H9 (cell line): Measurements from ENCODE around the gene GAS6. TPM values are rescaled to one million over a fixed set of nuclear protein-coding genes. Genes with fewer than 3 reads are reported as not detected.

ENCODE experiments used
- DNase-seq: peaks from one replicate; pipeline ENCODE4 v3.0.0-alpha.2; 2017
- H2AFZ ChIP-seq: one replicate; pipeline ENCODE4 v1.6.1; 2013; ENCODE audit warnings: mild to moderate bottlenecking, low read length, control low read depth, moderate library complexity
- H2AK5ac ChIP-seq: 2 replicates; pipeline ENCODE4 v1.6.1; 2013; ENCODE audit warnings: low read length, control low read depth, mixed read lengths; ENCODE audit not compliant: insufficient read length
- H2BK120ac ChIP-seq: one replicate; pipeline ENCODE4 v1.6.1; 2013; ENCODE audit warnings: low read depth, mild to moderate bottlenecking, low read length, control low read depth, inconsistent platforms; ENCODE audit not compliant: poor library complexity, severe bottlenecking
- H2BK12ac ChIP-seq: 2 replicates; pipeline ENCODE4 v1.6.1; 2013; ENCODE audit warnings: low read length, control low read depth, mixed read lengths, low read depth; ENCODE audit not compliant: insufficient read length
- H2BK15ac ChIP-seq: 2 replicates; pipeline ENCODE4 v1.6.1; 2013; ENCODE audit warnings: low read depth, low read length, control low read depth
- H2BK20ac ChIP-seq: one replicate; pipeline ENCODE4 v1.6.1; 2013; ENCODE audit warnings: low read depth, mild to moderate bottlenecking, low read length, control low read depth, inconsistent platforms; ENCODE audit not compliant: poor library complexity, severe bottlenecking
- H2BK5ac ChIP-seq: 2 replicates; pipeline ENCODE4 v1.6.1; 2013; ENCODE audit warnings: low read length, control low read depth, mixed read lengths; ENCODE audit not compliant: insufficient read length
- H3K14ac ChIP-seq: 2 replicates; pipeline ENCODE4 v1.6.1; 2013; ENCODE audit warnings: low read length, control low read depth; ENCODE audit not compliant: insufficient read depth
- H3K18ac ChIP-seq: 2 replicates; pipeline ENCODE4 v1.6.1; 2013; ENCODE audit warnings: low read depth, mild to moderate bottlenecking, mixed read lengths, low read length, control low read depth; ENCODE audit not compliant: insufficient read length
- H3K23ac ChIP-seq: 2 replicates; pipeline ENCODE4 v1.6.1; 2013; ENCODE audit warnings: low read length, control low read depth, mixed read lengths, low read depth; ENCODE audit not compliant: insufficient read length
- H3K23me2 ChIP-seq: 2 replicates; pipeline ENCODE4 v1.6.1; 2013; ENCODE audit warnings: low read depth, mild to moderate bottlenecking, mixed read lengths, low read length, control low read depth; ENCODE audit not compliant: insufficient read length, poor library complexity, severe bottlenecking
- H3K27ac ChIP-seq: 2 replicates; pipeline ENCODE4 v1.5.1; 2013; ENCODE audit warnings: low read length, control low read depth, mixed read lengths, low read depth; ENCODE audit not compliant: insufficient read length
- H3K27me3 ChIP-seq: 2 replicates; pipeline ENCODE4 v1.6.1; 2013; ENCODE audit warnings: low read length, control low read depth, inconsistent platforms; ENCODE audit not compliant: insufficient read depth
- H3K4ac ChIP-seq: 2 replicates; pipeline ENCODE4 v1.6.1; 2013; ENCODE audit warnings: low read depth, mild to moderate bottlenecking, control low read depth, inconsistent platforms, low read length, moderate library complexity
- H3K4me1 ChIP-seq: 2 replicates; pipeline ENCODE4 v1.6.1; 2013; ENCODE audit warnings: low read length, control low read depth, inconsistent platforms; ENCODE audit not compliant: insufficient read depth
- H3K4me2 ChIP-seq: 2 replicates; pipeline ENCODE4 v1.6.1; 2013; ENCODE audit warnings: low read length, control low read depth, mixed read lengths; ENCODE audit not compliant: insufficient read length, insufficient read depth
- H3K56ac ChIP-seq: 2 replicates; pipeline ENCODE4 v1.6.1; 2013; ENCODE audit warnings: low read depth, mild to moderate bottlenecking, mixed read lengths, low read length, control low read depth; ENCODE audit not compliant: insufficient read length
- H3K79me1 ChIP-seq: 2 replicates; pipeline ENCODE4 v1.6.1; 2013; ENCODE audit warnings: low read depth, mild to moderate bottlenecking, moderate library complexity, low read length, control low read depth, inconsistent platforms; ENCODE audit not compliant: insufficient read depth, poor library complexity, severe bottlenecking
- H3K79me2 ChIP-seq: 2 replicates; pipeline ENCODE4 v1.6.1; 2013; ENCODE audit warnings: low read length, control low read depth, inconsistent platforms; ENCODE audit not compliant: insufficient read depth
- H3K9ac ChIP-seq: 2 replicates; pipeline ENCODE4 v1.6.1; 2013; ENCODE audit warnings: low read length, control low read depth, mixed read lengths; ENCODE audit not compliant: insufficient read length; ENCODE audit errors: extremely low read depth
- H3K9me3 ChIP-seq: one replicate; pipeline ENCODE4 v1.6.1; 2013; ENCODE audit warnings: low read depth, low read length, inconsistent platforms; ENCODE audit not compliant: control insufficient read depth
- H3T11ph ChIP-seq: one replicate; pipeline ENCODE4 v1.6.1; 2013; ENCODE audit warnings: mild to moderate bottlenecking, low read length, control low read depth, inconsistent platforms
- H4K20me1 ChIP-seq: one replicate; pipeline ENCODE4 v1.6.1; 2013; ENCODE audit not compliant: control insufficient read depth, insufficient read length, insufficient read depth
- H4K5ac ChIP-seq: 2 replicates; pipeline ENCODE4 v1.6.1; 2013; ENCODE audit warnings: low read depth, mild to moderate bottlenecking, mixed read lengths, low read length, control low read depth; ENCODE audit not compliant: insufficient read length
- H4K8ac ChIP-seq: replicated peaks from 2 replicates; pipeline ENCODE4 v1.6.1; 2013; ENCODE audit warnings: low read length, control low read depth, mixed read lengths, low read depth; ENCODE audit not compliant: insufficient read length
- H4K91ac ChIP-seq: 2 replicates; pipeline ENCODE4 v1.6.1; 2013; ENCODE audit warnings: low read depth, mild to moderate bottlenecking, moderate library complexity, mixed read lengths, low read length, control low read depth; ENCODE audit not compliant: insufficient read length
- H3K27ac Mint-ChIP-seq, 3 experiments: 2 replicates in 2 of 3; 3 replicates in 1 of 3; pipeline ENCODE4 v1.8.0; 2020 to 2021; ENCODE audit warnings: mixed read lengths in 3 of 3, mild to moderate bottlenecking in 1 of 3, moderate library complexity in 1 of 3
- H3K27me3 Mint-ChIP-seq: 2 replicates; pipeline ENCODE4 v1.8.0; 2021; ENCODE audit warnings: low read depth, mild to moderate bottlenecking, moderate library complexity, mixed read lengths
- H3K36me3 Mint-ChIP-seq, 3 experiments: 2 replicates in 2 of 3; 3 replicates in 1 of 3; pipeline ENCODE4 v1.8.0; 2020 to 2021; ENCODE audit warnings: low read depth in 3 of 3, mixed read lengths in 3 of 3; ENCODE audit not compliant: insufficient read depth in 1 of 3
- H3K4me1 Mint-ChIP-seq, 2 experiments: 2 replicates each; pipeline ENCODE4 v1.8.0; 2020; ENCODE audit warnings: mixed read lengths in 2 of 2
- H3K4me3 Mint-ChIP-seq, 2 experiments: 2 replicates in 1 of 2; 3 replicates in 1 of 2; pipeline ENCODE4 v1.8.0; 2020 to 2021; ENCODE audit warnings: mild to moderate bottlenecking in 2 of 2, mixed read lengths in 2 of 2, moderate library complexity in 1 of 2
- H3K9me3 Mint-ChIP-seq, 2 experiments: 2 replicates in 1 of 2; 3 replicates in 1 of 2; pipeline ENCODE4 v1.8.0; 2020; ENCODE audit warnings: mild to moderate bottlenecking in 2 of 2, mixed read lengths in 2 of 2, moderate library complexity in 1 of 2
- CTCF ChIP-seq: fragments of 200-600 bp; sonication (generic); conservative IDR thresholded peaks from 3 replicates; pipeline ENCODE4 v1.8.0; 2021; ENCODE audit warnings: antibody characterized with exemption, mild to moderate bottlenecking
- WGBS: extraction: QIAGEN DNeasy Blood & Tissue Kit; methylation state at CpG from one replicate; pipeline ENCODE4 v1.1.7; 2013; ENCODE audit warnings: missing lambda C conversion rate, low lambda C conversion rate, mixed read lengths; ENCODE audit not compliant: insufficient read length; ENCODE audit errors: extremely low coverage; 5-methylcytosine and 5-hydroxymethylcytosine counted together
- total RNA-seq: library from RNA; stranded (reverse); gene quantifications from 2 replicates; pipeline ENCODE4 v1.2.1, GENCODE V29; 2021

The GAS6 gene
- total RNA-seq, 1 experiment from 2014 or later, result 20.5 TPM

DNA sequence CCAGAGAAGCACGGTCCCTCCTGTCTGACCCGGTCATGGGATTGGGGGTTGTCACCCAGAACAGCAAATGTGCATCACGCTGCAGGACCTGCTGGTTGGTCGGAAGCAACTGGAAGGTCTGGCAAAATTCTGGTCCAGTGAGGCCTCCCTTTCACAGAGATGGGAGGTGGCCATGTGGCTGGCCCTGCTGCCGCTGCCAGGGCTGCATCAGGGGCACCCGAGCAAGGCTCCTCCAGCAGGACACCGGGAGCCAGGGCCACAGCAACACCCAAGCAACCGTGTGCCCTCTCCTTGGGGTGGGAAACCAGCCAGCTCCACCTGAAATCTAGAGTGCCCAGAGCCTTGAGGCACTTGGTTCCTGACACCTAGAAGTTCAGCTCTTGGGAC, 11.5 kb upstream of the GAS6 start:
- DNase-seq, result no peak
- WGBS, result no CpG with 5 or more reads among the region's 8 CpGs
- Mint-ChIP-seq H3K27me3 (peaks cover 5% of the 10 kb centered on the region), H3K4me3 (no peak overlapping the region), H3K27ac (no peak overlapping the region; a peak in 1 of 7 replicates), H3K4me1 (peaks cover 8 to 13% of the 10 kb centered on the region in 2 experiments), H3K36me3 (no peaks in the 10 kb centered on the region), H3K9me3 (no peaks in the 10 kb centered on the region)
- no peak overlapping the region for H2BK12ac ChIP-seq
- no peaks in the 10 kb centered on the region for H3K79me1 ChIP-seq
- H3K18ac ChIP-seq, result no peak overlapping the region
- H3K56ac ChIP-seq, result no peak overlapping the region
- no peak overlapping the region for H3K27ac ChIP-seq
- H3K9ac ChIP-seq, result no peak overlapping the region
- H2BK120ac ChIP-seq, result no peak overlapping the region
- H3K14ac ChIP-seq, result no peak overlapping the region
- H3K9me3 ChIP-seq, result no peaks in the 10 kb centered on the region
- H3K4me1 ChIP-seq, result no peaks in the 10 kb centered on the region
- no peak overlapping the region for H2BK5ac ChIP-seq
- no peaks in the 10 kb centered on the region for H3K79me2 ChIP-seq
- TF ChIP-seq CTCF, result no peak
- H2BK20ac ChIP-seq, result no peak overlapping the region
- H4K20me1 ChIP-seq, result no peaks in the 10 kb centered on the region
- no peaks in the 10 kb centered on the region for H3K23me2 ChIP-seq
- no peak overlapping the region for H4K91ac ChIP-seq
- H2BK15ac ChIP-seq, result no peak overlapping the region
- H4K8ac ChIP-seq, result no peak overlapping the region
- H4K5ac ChIP-seq, result no peak overlapping the region
- H3K4ac ChIP-seq, result no peak overlapping the region
- no peak overlapping the region for H3K4me2 ChIP-seq
- H2AFZ ChIP-seq, result no peak overlapping the region
- H3T11ph ChIP-seq, result no peak overlapping the region
- no peak overlapping the region for H2AK5ac ChIP-seq
- no peak overlapping the region for H3K23ac ChIP-seq
- H3K27me3 ChIP-seq, result no peaks in the 10 kb centered on the region
